ENCODE measurements around the gene SSTR1. TPM values are rescaled to one million over a fixed set of nuclear protein-coding genes. Genes with fewer than 3 reads are reported as not detected.
"Not testable (repeated sequence)": the region's sequence is repeated elsewhere in the genome, so short reads cannot be mapped to it uniquely, and the experiment has no call there.

Gene SSTR1
- polyA plus RNA-seq, 2 of the 4 experiments (the other 2 are of a cell fraction), result not detected

DNA sequence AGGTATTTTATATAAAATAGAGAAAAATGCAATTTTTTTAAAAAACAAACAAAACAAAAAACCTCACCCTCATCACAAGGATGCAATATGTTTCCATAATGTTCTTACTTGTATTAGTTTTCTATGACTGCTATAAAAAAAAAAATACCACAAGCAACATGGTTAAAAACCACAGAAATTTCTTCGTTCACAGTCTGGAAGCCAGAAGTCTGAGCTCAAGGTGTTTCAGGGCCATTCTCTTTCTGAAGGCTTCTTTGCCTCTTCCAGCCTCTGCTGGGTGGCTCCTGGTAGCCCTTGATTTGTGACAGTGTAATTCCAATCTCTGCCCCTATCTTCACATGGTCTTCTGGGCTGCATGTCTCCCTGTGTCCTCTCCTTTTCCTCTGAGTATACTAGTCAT lies 21.5 kb upstream of the SSTR1 start:
- POLR2A ChIA-PET, result no interaction called here
- DNase-seq (ENCODE audit: low read depth in 1 of 2, low spot score in 1 of 2) (no peak), ATAC-seq (no peak), FAIRE-seq (no peak)
- Histone ChIP-seq H3K27ac (no peak overlapping the region), H3K4me2 (no peak overlapping the region), H3K4me3 (no peak overlapping the region), H3K9me3 (no peaks in the 10 kb centered on the region), H3K4me1 (no peaks in the 10 kb centered on the region)
- CTCF ChIA-PET, result no interaction called here
- 0% methylated on average over 1 of the region's 1 CpG for WGBS (ENCODE audit: missing lambda C conversion rate)
- TF ChIP-seq REST (IDR thresholded peaks at IDR 0.05) (no peak), NR3C1 (IDR thresholded peaks at IDR 0.05) (no peak), RNF2 (IDR thresholded peaks at IDR 0.05; ENCODE audit: borderline replicate concordance, low read depth) (no peak)

GRCh38 chr14:38187528-38187927 lies 20.2 kb upstream of the SSTR1 start:
- ATAC-seq (no peak), FAIRE-seq (no peak), DNase-seq (ENCODE audit: low read depth in 1 of 2, low spot score in 1 of 2) (no peak)
- H3K9me3 ChIP-seq, result no peaks in the 10 kb centered on the region
- ChIA-PET CTCF (no interaction called here), POLR2A (no interaction called here)
- no peak overlapping the region for H3K4me3 ChIP-seq
- no peak overlapping the region for H3K27ac ChIP-seq
- H3K4me2 ChIP-seq, result no peak overlapping the region
- no peaks in the 10 kb centered on the region for H3K4me1 ChIP-seq
- TF ChIP-seq ZSCAN20 (CRISPR knock-in tag; IDR thresholded peaks at IDR 0.05) (no peak), RARB (CRISPR knock-in tag; IDR thresholded peaks at IDR 0.05) (no peak), CBX8 (IDR thresholded peaks at IDR 0.05) (no peak), GATA3 (IDR thresholded peaks at IDR 0.05; ENCODE audit: borderline replicate concordance) (no peak), FOSB (CRISPR knock-in tag; IDR thresholded peaks at IDR 0.05) (no peak), HEYL (CRISPR knock-in tag; IDR thresholded peaks at IDR 0.05) (no peak), ELK1 (IDR thresholded peaks at IDR 0.05; ENCODE audit: low read depth, low read length) (no peak), NPAS2 (CRISPR knock-in tag; IDR thresholded peaks at IDR 0.05; ENCODE audit: borderline replicate concordance) (no peak), HOXA7 (CRISPR knock-in tag; IDR thresholded peaks at IDR 0.05) (no peak), KDM1A (IDR thresholded peaks at IDR 0.05; ENCODE audit: low read depth) (no peak)
- WGBS (ENCODE audit: missing lambda C conversion rate), result 18% methylated on average over 2 of the region's 2 CpGs

DNA sequence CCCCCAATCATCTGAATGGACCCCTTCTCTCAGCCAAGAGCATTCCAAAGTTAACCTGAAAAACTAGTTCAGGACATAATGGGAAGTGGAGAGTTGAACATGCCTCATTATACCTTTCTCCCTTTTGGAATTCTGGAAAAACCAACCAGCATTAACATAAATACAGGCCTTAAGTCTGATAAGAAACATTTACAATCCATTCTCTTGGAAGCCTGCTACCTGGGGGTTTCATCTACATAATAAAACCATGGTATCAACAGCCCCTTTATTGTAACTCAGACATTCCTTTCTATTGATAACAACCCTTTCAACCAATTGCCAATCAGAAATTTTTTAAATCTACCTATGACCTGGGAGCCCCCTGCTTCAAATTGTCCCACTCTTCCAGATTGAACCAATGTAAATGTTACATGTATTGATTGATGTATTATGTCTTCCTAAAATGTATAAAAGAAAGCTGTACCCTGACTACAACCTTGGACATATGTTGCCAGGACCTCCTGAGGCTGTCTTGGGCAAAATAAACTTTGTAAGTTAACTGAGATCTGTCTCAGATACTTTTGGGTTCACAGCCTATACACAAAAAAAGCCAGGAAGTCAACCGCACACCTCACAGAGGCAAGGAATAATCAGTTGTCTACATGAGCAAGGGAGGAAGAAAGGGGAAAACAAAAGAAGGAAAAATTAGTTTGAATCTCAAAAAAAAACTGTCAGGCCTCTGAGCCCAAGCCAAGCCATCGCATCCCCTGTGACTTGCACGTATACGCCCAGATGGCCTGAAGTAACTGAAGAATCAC lies 17.6 kb upstream of the SSTR1 start:
- 57% methylated on average over 4 of the region's 4 CpGs for WGBS (ENCODE audit: missing lambda C conversion rate)
- TF ChIP-seq MYC (IDR thresholded peaks at IDR 0.05; ENCODE audit: borderline replicate concordance, low read length), result no peak
- no peak for TF ChIP-seq KDM1A (IDR thresholded peaks at IDR 0.05; ENCODE audit: low read depth)
- no peak for TF ChIP-seq ZSCAN20 (CRISPR knock-in tag; IDR thresholded peaks at IDR 0.05)
- TF ChIP-seq ELK1 (IDR thresholded peaks at IDR 0.05; ENCODE audit: low read depth, low read length), result no peak
- TF ChIP-seq, protein P1, sequence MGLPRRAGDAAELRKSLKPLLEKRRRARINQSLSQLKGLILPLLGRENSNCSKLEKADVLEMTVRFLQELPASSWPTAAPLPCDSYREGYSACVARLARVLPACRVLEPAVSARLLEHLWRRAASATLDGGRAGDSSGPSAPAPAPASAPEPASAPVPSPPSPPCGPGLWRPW (IDR thresholded peaks at IDR 0.05), result no peak
- no peak for TF ChIP-seq RFX5 (IDR thresholded peaks at IDR 0.05)
- TF ChIP-seq NR3C1 (IDR thresholded peaks at IDR 0.05), result no peak
- TF ChIP-seq ESRRA (IDR thresholded peaks at IDR 0.05; ENCODE audit: borderline replicate concordance, low read length), result no peak
- no peak for TF ChIP-seq USF2 (IDR thresholded peaks at IDR 0.05)
- Histone ChIP-seq H3K4me1 (no peaks in the 10 kb centered on the region), H3K4me3 (no peak overlapping the region), H3K4me2 (no peak overlapping the region), H3K9me3 (no peaks in the 10 kb centered on the region), H3K27ac (no peak overlapping the region)
- ATAC-seq (no peak), FAIRE-seq (no peak), DNase-seq (ENCODE audit: low read depth in 1 of 2, low spot score in 1 of 2) (no peak)
- CTCF ChIA-PET, result no interaction called here
- POLR2A ChIA-PET, result no interaction called here

GRCh38 chr14:38190846-38191245 lies 16.9 kb upstream of the SSTR1 start:
- FAIRE-seq; DNase-seq (ENCODE audit: low read depth in 1 of 2, low spot score in 1 of 2); H3K27ac ChIP-seq; ATAC-seq; CTCF ChIA-PET; POLR2A ChIA-PET; H3K4me3 ChIP-seq; H3K4me1 ChIP-seq; H3K4me2 ChIP-seq; H3K9me3 ChIP-seq: not testable (repeated sequence)
- 32% methylated on average over 11 of the region's 11 CpGs for WGBS (ENCODE audit: missing lambda C conversion rate)

DNA sequence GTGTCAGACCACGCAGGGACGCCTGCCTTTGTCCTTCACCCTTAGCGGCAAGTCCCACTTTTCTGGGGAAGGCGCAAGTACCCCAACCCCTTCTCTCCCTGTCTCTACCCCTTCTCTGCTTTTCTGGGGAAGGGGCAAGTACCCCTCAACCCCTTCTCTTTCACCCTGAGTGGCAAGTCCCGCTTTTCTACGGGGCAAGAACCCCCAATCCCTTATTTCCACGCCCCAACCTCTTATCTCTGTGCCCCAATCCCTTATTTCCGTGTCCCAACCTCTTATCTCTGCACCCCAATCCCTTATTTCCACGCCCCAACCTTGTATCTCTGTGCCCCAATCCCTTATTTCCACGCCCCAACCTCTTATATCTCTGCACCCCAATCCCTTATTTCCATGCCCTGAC lies 16.2 kb upstream of the SSTR1 start:
- WGBS (ENCODE audit: missing lambda C conversion rate), result 11% methylated on average over 10 of the region's 10 CpGs
- H3K27ac ChIP-seq; ATAC-seq; H3K9me3 ChIP-seq; H3K4me1 ChIP-seq; FAIRE-seq; CTCF ChIA-PET; H3K4me2 ChIP-seq; DNase-seq (ENCODE audit: low read depth in 1 of 2, low spot score in 1 of 2); H3K4me3 ChIP-seq; POLR2A ChIA-PET: not testable (repeated sequence)

All from A549 (cell line).